NCI-H446 treated with DMSO at 0.1 percent for 48 hours (cell line): ENCODE data around the gene DNHD1.

Experiments
- DNase-seq: peaks from one replicate; lab custom pipeline; 2025; lab: John Stamatoyannopoulos, UW

DNHD1 gene

GRCh38 chr11:6594142-6594768 is 97.2 kb downstream of the DNHD1 start:
- DNase-seq: no peak

- no peak for DNase-seq
These were observed 99.3 kb downstream of the DNHD1 start for GRCh38 chr11:6596239-6596877.

- no peak for DNase-seq
These were observed 101.5 kb downstream of the DNHD1 start for GRCh38 chr11:6598555-6598954.

- DNase-seq: no peak
These were observed 102.4 kb downstream of the DNHD1 start for GRCh38 chr11:6599449-6599848.

- no peak for DNase-seq
These were observed 102.9 kb downstream of the DNHD1 start for GRCh38 chr11:6599881-6600390.

- DNase-seq: no peak
These were observed 104.0 kb downstream of the DNHD1 start for GRCh38 chr11:6601041-6601461.

GRCh38 chr11:6602096-6602940 is 105.2 kb downstream of the DNHD1 start:
- no peak for DNase-seq

GRCh38 chr11:6603287-6604080 is 106.4 kb downstream of the DNHD1 start, which contains the start of the genes ILK and RRP8:
TSS of gene ILK (plus strand) at chr11:6603774. CDS start at chr11:6604272, 498 bp downstream.
TSS of gene RRP8 (minus strand) at chr11:6603616. CDS start at chr11:6603502, 114 bp downstream.
- DNase-seq: peak; percentile 66

- DNase-seq: no peak
These were observed 107.1 kb downstream of the DNHD1 start for GRCh38 chr11:6604081-6604626.

GRCh38 chr11:6604790-6605189 is 107.7 kb downstream of the DNHD1 start:
- no peak for DNase-seq

GRCh38 chr11:6606471-6607189 is 109.5 kb downstream of the DNHD1 start:
- peak; percentile 38 for DNase-seq

- no peak for DNase-seq
These were observed 110.2 kb downstream of the DNHD1 start for GRCh38 chr11:6607190-6607795.

GRCh38 chr11:6608011-6608410 is 110.9 kb downstream of the DNHD1 start:
- DNase-seq: no peak

- no peak for DNase-seq
These were observed 111.8 kb downstream of the DNHD1 start for GRCh38 chr11:6608726-6609501.

GRCh38 chr11:6609502-6610015 is 112.5 kb downstream of the DNHD1 start:
- DNase-seq: no peak

- no peak for DNase-seq
These were observed 113.5 kb downstream of the DNHD1 start for GRCh38 chr11:6610591-6610990.

- DNase-seq: no peak
These were observed 114.2 kb downstream of the DNHD1 start for GRCh38 chr11:6611092-6611962.

GRCh38 chr11:6611963-6612212 is 114.8 kb downstream of the DNHD1 start:
- DNase-seq: no peak
